Ectodermal cell (in vitro differentiated cells): ENCODE data around the gene RNASE8.

ENCODE experiments used
- H3K27ac ChIP-seq: 2 replicates; pipeline ENCODE4 v1.7.0; 2013; ENCODE audit warnings: mild to moderate bottlenecking, low read depth, low read length; ENCODE audit not compliant: insufficient read depth, poor library complexity, severe bottlenecking
- H3K27me3 ChIP-seq: 2 replicates; pipeline ENCODE4 v1.7.0; 2013; ENCODE audit warnings: mild to moderate bottlenecking, low read length; ENCODE audit not compliant: insufficient read depth, control insufficient read depth, poor library complexity, severe bottlenecking
- H3K36me3 ChIP-seq: one replicate; pipeline ENCODE4 v1.7.0; 2013; ENCODE audit warnings: low read length; ENCODE audit not compliant: control insufficient read depth, insufficient read depth
- H3K4me1 ChIP-seq: one replicate; pipeline ENCODE4 v1.7.0; 2013; ENCODE audit warnings: low read length; ENCODE audit not compliant: control insufficient read depth, insufficient read depth
- H3K4me3 ChIP-seq: 2 replicates; pipeline ENCODE4 v1.7.0; 2013; ENCODE audit warnings: low read depth, low read length, control low read depth; ENCODE audit not compliant: insufficient read depth
- H3K9me3 ChIP-seq: 2 replicates; pipeline ENCODE4 v1.7.0; 2013; ENCODE audit warnings: mild to moderate bottlenecking, low read length, moderate library complexity; ENCODE audit not compliant: control insufficient read depth
- WGBS, 2 experiments: methylation state at CpG; one replicate each; pipeline ENCODE4 v1.1.7; 2013; ENCODE audit warnings: missing lambda C conversion rate in 2 of 2; 5-methylcytosine and 5-hydroxymethylcytosine counted together

Gene RNASE8

DNA sequence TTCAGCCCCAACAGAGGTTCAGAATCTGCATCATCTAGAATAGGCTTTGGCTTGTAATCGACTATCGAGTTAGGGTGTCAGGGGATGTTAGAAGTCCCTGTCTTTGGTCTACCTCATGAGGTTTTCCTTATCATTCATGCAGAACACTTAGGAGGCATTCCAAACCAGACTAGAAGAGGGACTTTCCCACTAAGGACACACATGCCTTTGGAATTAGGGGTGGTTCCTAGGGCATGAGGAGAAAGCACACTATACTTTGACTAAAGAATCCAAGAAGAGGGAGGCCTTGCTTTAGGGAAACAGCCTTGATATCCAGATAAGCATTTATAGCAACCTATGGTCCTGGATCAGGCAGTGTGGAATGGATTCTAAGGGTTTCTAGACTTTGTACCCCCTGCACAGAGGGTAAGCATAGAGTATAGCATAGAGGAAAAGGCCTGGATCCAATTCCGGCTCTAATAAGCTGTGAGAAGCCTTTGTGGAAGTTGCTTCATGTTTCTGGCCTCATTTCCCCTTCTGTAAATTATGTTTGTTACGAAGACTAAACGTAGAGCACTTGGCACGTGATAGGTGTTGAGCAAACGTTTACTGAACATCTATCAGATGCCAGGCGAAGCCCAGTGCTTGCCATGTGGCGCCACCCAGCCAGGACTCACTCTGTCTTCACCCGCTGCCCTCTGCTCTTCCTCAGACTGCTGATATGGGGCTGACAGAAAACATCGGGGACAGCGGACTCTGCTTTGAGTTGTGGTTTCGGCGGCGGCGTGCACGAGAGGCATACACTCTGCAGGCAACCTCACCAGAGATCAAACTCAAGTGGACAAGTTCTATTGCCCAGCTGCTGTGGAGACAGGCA lies 27.6 kb downstream of the RNASE8 start:
- 96 to 97% methylated on average over 17 of the region's 17 CpGs for WGBS, 2 experiments
- no peak overlapping the region for H3K27ac ChIP-seq
- peaks cover 35% of the 10 kb centered on the region for H3K36me3 ChIP-seq

DNA sequence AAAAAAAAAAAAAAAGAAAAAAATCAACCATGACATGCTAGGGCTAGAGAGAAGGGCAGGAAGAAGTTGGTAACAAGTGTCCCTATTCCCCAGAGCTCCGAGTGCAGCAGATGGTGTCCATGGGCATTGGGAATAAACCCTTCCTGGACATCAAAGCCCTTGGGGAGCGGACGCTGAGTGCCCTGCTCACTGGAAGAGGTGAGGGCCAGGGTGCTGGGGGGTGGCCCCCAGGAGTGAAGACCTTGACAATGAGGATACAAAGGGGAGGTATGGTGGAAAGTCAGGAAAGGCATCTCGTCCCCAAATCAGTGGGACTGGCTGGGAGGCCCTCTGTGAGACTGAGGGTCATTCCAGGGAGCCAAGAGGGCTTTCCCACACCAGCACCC lies 29.3 kb downstream of the RNASE8 start:
- no peaks in the 10 kb centered on the region for H3K27me3 ChIP-seq
- H3K27ac ChIP-seq: peak overlapping the region; percentile 41
- H3K9me3 ChIP-seq: no peaks in the 10 kb centered on the region
- H3K4me1 ChIP-seq: peaks cover 11% of the 10 kb centered on the region
- 93 to 96% methylated on average over 4 of the region's 4 CpGs for WGBS, 2 experiments
- H3K36me3 ChIP-seq: peaks cover 42% of the 10 kb centered on the region
- no peak overlapping the region for H3K4me3 ChIP-seq

More for the DNA sequence above, 27.6 kb downstream of the RNASE8 start:
- Histone ChIP-seq H3K9me3 (no peaks in the 10 kb centered on the region), H3K4me1 (peaks cover 8% of the 10 kb centered on the region), H3K27me3 (no peaks in the 10 kb centered on the region), H3K4me3 (no peak overlapping the region)

DNA sequence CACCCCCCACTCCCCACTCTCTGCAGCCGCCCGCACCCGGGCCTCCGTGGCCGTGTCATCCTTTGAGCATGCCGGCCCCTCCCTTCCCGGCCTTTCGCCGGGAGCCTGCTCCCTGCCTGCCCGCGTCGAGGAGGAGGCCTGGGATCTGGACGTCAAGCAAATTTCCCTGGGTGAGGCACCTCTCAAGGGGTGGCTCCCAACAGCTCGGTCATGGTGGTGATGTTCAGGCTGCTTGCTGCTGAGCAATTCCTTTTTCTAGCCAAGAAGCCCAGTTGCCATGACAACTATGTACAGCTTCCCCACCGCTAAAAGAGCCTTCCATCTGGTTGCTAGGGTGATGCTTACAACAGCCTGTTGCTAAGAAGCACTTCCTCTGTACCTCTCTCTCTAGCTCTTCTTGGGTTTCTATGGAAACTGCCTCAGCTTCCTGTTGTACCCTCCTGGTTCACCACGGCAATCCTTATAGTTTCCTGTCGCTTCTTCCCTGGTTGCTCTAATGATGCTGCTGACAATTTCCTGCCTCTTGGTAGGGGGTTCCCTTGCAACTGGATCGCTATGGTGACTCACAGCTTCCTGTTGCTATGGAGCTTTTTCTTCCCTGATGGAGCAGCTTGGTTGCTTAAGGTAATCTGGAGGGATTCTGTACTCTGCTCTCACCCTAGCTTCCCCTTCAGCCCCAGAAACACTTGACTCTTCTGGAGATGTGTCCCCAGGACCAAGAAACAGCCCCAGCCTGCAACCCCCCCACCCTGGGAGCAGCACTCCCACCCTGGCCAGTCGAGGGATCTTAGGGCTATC lies 29.9 kb downstream of the RNASE8 start:
- whole genome bisulfite sequencing, 2 experiments: 66 to 68% methylated on average over 19 of the region's 19 CpGs
- H3K4me3 ChIP-seq: no peak overlapping the region
- H3K27me3 ChIP-seq: no peaks in the 10 kb centered on the region
- H3K9me3 ChIP-seq: no peaks in the 10 kb centered on the region
- peaks cover 16% of the 10 kb centered on the region for H3K4me1 ChIP-seq
- H3K27ac ChIP-seq: peak overlapping the region; percentile 41
- H3K36me3 ChIP-seq: peaks cover 41% of the 10 kb centered on the region

DNA sequence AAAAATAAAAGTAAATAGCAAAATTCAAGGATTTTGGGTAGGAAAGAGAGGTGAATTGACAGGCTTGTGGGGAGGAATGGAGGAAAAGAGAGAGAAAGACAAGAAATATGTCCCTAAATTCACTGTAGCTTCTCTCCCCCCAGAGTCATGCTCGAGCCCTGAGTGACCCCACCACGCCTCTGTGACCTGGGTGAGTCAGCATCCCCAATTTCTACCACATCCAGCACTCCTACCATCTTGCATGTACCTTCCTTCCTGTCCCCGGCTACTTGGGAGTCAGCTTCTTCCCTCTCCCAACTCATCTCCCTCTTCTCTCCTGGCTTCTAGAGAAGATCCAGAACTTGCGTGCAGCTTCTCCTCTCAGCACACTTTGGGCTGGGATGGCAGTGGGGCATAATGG lies 31.1 kb downstream of the RNASE8 start:
- H3K36me3 ChIP-seq: peaks cover 41% of the 10 kb centered on the region
- no peak overlapping the region for H3K27ac ChIP-seq
- H3K27me3 ChIP-seq: no peaks in the 10 kb centered on the region
- no peak overlapping the region for H3K4me3 ChIP-seq
- peaks cover 27% of the 10 kb centered on the region for H3K4me1 ChIP-seq
- no peaks in the 10 kb centered on the region for H3K9me3 ChIP-seq
- 92 to 95% methylated on average over 4 of the region's 4 CpGs for WGBS, 2 experiments

DNA sequence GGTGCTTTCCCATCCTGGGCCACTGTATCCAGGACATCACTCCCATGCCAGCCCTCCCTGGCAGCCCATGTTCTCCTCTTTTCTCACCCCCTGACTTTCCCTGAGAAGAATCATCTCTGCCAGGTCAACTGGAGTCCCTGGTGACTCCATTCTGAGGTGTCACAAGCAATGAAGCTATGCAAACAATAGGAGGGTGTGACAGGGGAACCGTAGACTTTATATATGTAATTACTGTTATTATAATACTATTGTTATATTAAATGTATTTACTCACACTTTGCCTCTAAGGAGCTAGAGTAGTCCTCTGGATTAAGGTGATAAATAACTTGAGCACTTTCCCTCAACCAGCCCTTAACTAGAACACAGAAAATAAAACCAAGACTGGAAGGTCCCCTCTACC lies 31.6 kb downstream of the RNASE8 start:
- Histone ChIP-seq H3K36me3 (peaks cover 41% of the 10 kb centered on the region), H3K27ac (no peak overlapping the region), H3K27me3 (no peaks in the 10 kb centered on the region), H3K4me3 (no peak overlapping the region), H3K9me3 (no peaks in the 10 kb centered on the region), H3K4me1 (peaks cover 30% of the 10 kb centered on the region)
- no CpG with 5 or more reads among the region's 1 CpG for WGBS, 2 experiments

DNA sequence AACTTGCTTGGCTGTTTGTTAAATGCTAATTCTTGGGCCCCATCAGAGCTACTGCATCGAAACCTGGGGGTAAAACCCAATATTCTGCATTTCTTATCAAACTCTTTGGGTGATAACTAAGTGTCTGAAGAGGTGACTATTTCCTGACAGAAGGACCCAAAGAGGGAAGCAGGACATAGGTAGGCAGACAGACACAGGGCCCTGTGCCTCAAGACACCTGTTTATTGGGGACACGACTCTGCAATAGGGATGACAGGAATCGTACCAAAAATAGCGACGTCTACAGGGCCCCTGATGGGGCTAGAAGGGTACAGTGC lies 32.2 kb downstream of the RNASE8 start:
- peaks cover 41% of the 10 kb centered on the region for H3K36me3 ChIP-seq
- 90 to 95% methylated on average over 5 of the region's 5 CpGs for WGBS, 2 experiments
- no peak overlapping the region for H3K4me3 ChIP-seq
- peaks cover 32% of the 10 kb centered on the region for H3K4me1 ChIP-seq
- H3K9me3 ChIP-seq: no peaks in the 10 kb centered on the region
- no peaks in the 10 kb centered on the region for H3K27me3 ChIP-seq
- no peak overlapping the region for H3K27ac ChIP-seq

DNA sequence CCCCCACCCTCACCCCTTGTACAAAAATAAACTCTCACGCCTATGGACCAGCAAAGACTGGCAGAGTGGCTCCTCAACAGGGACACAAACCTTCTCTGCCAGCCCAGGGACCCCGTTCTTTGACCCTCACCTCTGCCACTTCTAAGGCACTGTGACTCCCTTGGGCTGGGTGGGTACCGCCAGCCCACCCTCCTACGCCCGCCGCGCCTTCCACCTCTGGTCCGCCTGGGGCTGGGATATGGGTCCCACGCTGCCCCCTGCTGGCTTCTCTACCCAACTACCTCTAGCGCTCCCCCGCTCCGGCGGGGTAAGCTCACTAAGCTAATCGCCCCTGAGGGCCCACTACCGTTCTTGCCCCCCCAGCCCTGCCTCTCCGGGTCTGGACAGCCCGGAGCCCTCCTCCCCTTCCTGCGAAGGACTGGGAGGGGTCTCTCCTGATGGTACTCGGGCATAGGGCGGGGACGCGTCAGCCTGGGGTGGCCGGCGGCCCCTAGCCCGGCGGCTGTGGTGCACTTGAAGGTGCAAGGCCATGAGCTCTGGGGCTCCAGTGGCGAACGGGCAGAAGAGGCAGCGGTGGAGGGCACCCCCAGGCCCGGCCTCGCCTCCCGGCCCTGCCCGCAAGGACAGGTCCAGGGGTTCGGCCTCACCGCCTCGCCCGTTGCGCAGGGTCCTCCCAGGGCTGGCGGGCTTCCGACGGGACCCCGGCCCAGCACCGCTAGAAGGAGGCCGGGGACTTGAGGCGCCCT lies 32.7 kb downstream of the RNASE8 start:
- Histone ChIP-seq H3K4me3 (no peak overlapping the region), H3K9me3 (no peaks in the 10 kb centered on the region), H3K4me1 (peaks cover 38% of the 10 kb centered on the region), H3K36me3 (peaks cover 41% of the 10 kb centered on the region), H3K27ac (no peak overlapping the region), H3K27me3 (no peaks in the 10 kb centered on the region)
- 88 to 91% methylated on average over 45 of the region's 45 CpGs for WGBS, 2 experiments

DNA sequence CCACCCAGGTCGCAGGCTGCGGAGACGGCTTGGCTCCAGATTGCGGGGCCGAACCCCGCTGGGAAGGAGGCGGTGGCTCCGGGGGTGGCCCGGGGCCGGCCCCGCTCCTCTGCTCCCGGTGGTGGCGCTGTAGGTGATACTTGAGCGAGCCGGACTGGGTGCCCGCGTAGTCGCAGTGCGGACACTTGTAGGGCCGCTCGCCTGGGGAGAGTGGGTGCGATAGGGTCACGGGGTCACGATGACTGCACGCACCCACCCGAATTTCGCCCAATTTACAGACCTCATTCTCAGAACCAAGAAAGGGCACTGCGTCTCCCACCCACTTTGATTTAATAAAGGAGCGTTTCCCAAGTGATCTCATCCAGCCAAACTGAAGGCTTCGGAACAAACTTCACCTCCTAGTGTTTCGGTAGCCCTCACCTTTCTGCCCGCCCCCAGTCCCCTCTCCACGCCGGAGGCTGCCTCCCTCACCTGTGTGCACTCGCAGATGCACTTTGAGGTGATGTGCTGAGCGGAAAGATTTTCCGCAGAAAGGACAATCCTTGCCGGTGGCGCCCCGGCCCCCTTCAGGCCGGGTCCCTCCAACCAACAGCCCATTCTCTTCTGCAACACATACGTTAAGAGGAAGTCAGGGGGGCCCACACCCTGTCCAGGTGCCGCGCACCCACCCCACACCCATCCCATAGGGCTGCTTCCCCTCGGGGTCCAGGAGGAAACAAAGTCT lies 33.5 kb downstream of the RNASE8 start:
- Histone ChIP-seq H3K36me3 (peaks cover 41% of the 10 kb centered on the region), H3K4me1 (peaks cover 43% of the 10 kb centered on the region), H3K4me3 (no peak overlapping the region), H3K9me3 (no peaks in the 10 kb centered on the region), H3K27ac (no peak overlapping the region), H3K27me3 (no peaks in the 10 kb centered on the region)
- WGBS, 2 experiments: 94 to 96% methylated on average over 42 to 44 of the region's 45 CpGs

DNA sequence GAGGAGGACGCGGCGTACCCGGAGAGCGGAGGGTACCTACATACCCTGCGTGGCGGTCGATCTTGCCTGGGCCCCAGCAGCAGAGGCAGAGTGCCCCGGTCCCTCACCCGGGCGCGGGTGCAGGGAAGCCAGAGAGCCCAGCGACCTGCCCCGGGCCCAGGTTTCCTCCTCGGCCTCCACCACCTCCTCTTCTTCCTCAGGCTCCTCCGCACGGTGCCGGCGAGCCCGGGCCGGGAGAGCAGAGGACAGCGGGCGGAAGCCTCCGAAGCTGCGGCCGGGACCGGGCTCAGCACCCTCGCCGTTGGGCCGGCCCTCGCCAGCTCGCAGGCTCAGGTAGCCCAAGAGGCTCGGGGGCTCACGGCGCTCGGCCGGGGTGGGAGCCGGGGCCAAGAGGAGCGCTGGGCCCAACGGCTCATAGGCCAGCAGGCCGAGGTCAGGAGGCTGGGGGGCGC lies 34.2 kb downstream of the RNASE8 start:
- Histone ChIP-seq H3K27me3 (no peaks in the 10 kb centered on the region), H3K36me3 (peaks cover 41% of the 10 kb centered on the region), H3K4me1 (peaks cover 48% of the 10 kb centered on the region), H3K4me3 (no peak overlapping the region), H3K27ac (peak overlapping the region; percentile 56), H3K9me3 (no peaks in the 10 kb centered on the region)
- 95 to 96% methylated on average over 42 of the region's 42 CpGs for WGBS, 2 experiments
